Progenitor cell of endocrine pancreas (in vitro differentiated cells): ENCODE data around the gene NFU1. TPM values are rescaled to one million over a fixed set of nuclear protein-coding genes. Genes with fewer than 3 reads are reported as not detected.
"Not testable (repeated sequence)": the region's sequence is repeated elsewhere in the genome, so short reads cannot be mapped to it uniquely, and the experiment has no call there.

ENCODE experiments used
- DNase-seq: peaks from one replicate; pipeline ENCODE4 v3.0.0; 2021; ENCODE audit warnings: low spot score; ENCODE audit not compliant: unreplicated experiment
- H3K27ac Mint-ChIP-seq: 2 replicates; pipeline ENCODE4 v1.8.0; 2021; ENCODE audit warnings: mild to moderate bottlenecking, moderate library complexity, mixed read lengths
- H3K27me3 Mint-ChIP-seq: 2 replicates; pipeline ENCODE4 v1.8.0; 2021; ENCODE audit warnings: mixed read lengths
- H3K36me3 Mint-ChIP-seq: 2 replicates; pipeline ENCODE4 v1.8.0; 2022; ENCODE audit warnings: mixed read lengths; ENCODE audit not compliant: insufficient read depth
- H3K4me1 Mint-ChIP-seq: 2 replicates; pipeline ENCODE4 v1.8.0; 2021; ENCODE audit warnings: low read depth, mixed read lengths
- H3K4me3 Mint-ChIP-seq: 2 replicates; pipeline ENCODE4 v1.8.0; 2021; ENCODE audit warnings: low read depth, mild to moderate bottlenecking, moderate library complexity, mixed read lengths
- H3K9me3 Mint-ChIP-seq: 2 replicates; pipeline ENCODE4 v1.8.0; 2021; ENCODE audit warnings: low read depth, mixed read lengths
- total RNA-seq: library from RNA; stranded (reverse); gene quantifications from 2 replicates; pipeline ENCODE4 v1.2.1, GENCODE V29; 2021
- TF ChIP-seq, protein P1 (sequence below): fragments of 200-600 bp; sonication (generic); IDR thresholded peaks from one replicate; pipeline ENCODE4 v1.5.0; 2021; ENCODE audit warnings: antibody characterized with exemption, mild to moderate bottlenecking; ENCODE audit not compliant: unreplicated experiment

NFU1 gene
- total RNA-seq, 1 donor from 2014 or later: 44.1 TPM

DNA sequence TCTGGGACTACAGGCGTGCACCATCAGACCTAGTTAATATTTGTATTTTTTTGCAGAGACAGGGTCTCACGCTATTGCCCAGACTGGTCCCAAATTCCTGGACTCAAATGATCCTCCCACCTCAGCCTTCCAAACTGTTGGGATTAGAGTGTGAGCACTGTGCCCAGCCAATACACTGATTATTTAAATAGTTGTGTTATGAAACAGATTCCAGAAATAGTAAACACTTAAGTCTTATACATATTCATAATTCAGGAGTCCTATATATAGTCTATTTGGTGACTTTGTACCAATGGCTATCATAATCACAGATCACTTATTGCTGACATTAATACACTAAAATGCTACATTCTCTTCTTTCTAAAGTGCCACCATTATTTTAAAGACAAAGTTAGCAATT lies 12.8 kb downstream of the NFU1 start:
- Mint-ChIP-seq H3K27ac (no peak overlapping the region), H3K4me3 (no peak overlapping the region), H3K36me3 (peaks cover 13% of the 10 kb centered on the region), H3K9me3 (no peaks in the 10 kb centered on the region), H3K4me1 (no peaks in the 10 kb centered on the region), H3K27me3 (no peaks in the 10 kb centered on the region)
- TF ChIP-seq, protein P1, sequence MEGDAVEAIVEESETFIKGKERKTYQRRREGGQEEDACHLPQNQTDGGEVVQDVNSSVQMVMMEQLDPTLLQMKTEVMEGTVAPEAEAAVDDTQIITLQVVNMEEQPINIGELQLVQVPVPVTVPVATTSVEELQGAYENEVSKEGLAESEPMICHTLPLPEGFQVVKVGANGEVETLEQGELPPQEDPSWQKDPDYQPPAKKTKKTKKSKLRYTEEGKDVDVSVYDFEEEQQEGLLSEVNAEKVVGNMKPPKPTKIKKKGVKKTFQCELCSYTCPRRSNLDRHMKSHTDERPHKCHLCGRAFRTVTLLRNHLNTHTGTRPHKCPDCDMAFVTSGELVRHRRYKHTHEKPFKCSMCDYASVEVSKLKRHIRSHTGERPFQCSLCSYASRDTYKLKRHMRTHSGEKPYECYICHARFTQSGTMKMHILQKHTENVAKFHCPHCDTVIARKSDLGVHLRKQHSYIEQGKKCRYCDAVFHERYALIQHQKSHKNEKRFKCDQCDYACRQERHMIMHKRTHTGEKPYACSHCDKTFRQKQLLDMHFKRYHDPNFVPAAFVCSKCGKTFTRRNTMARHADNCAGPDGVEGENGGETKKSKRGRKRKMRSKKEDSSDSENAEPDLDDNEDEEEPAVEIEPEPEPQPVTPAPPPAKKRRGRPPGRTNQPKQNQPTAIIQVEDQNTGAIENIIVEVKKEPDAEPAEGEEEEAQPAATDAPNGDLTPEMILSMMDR: no peak
- DNase-seq: no peak

GRCh38 chr2:69422198-69422597 lies 15.0 kb downstream of the NFU1 start:
- Mint-ChIP-seq H3K27me3 (no peaks in the 10 kb centered on the region), H3K4me1 (no peaks in the 10 kb centered on the region), H3K4me3 (no peak overlapping the region), H3K27ac (no peak overlapping the region), H3K9me3 (no peaks in the 10 kb centered on the region), H3K36me3 (peaks cover 17% of the 10 kb centered on the region)
- TF ChIP-seq, protein P1: no peak
- DNase-seq: no peak

GRCh38 chr2:69419111-69419510 lies 18.1 kb downstream of the NFU1 start:
- H3K4me3 Mint-ChIP-seq, H3K4me1 Mint-ChIP-seq, H3K27ac Mint-ChIP-seq, H3K9me3 Mint-ChIP-seq, DNase-seq, H3K27me3 Mint-ChIP-seq: not testable (repeated sequence)
- peaks cover 25% of the 10 kb centered on the region for H3K36me3 Mint-ChIP-seq

DNA sequence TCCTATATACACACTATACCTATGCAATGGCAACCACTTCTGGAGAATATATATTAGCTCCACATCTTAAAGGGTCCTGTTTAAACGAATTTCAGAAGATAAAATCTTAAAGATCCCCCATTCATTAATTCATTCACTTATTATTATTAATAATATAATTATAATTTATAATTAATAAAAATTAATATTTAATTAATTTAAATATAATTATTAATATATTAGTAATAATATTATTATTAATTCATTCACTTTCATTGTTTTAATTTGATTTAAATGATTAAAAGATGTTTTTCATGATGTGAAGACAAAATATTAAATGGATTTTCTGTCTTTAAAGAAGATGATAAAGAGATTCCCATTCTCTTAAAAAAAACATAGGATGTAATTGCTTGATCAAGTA lies 21.1 kb downstream of the NFU1 start:
- Mint-ChIP-seq H3K4me3 (no peak overlapping the region), H3K4me1 (no peaks in the 10 kb centered on the region), H3K27ac (no peak overlapping the region), H3K36me3 (peaks cover 23% of the 10 kb centered on the region), H3K9me3 (no peaks in the 10 kb centered on the region), H3K27me3 (no peaks in the 10 kb centered on the region)
- DNase-seq: no peak
- TF ChIP-seq, protein P1: no peak

GRCh38 chr2:69411120-69411519 lies 26.1 kb downstream of the NFU1 start:
- no peak overlapping the region for H3K4me3 Mint-ChIP-seq
- peaks cover 22% of the 10 kb centered on the region for H3K36me3 Mint-ChIP-seq
- DNase-seq: no peak
- no peaks in the 10 kb centered on the region for H3K9me3 Mint-ChIP-seq
- no peaks in the 10 kb centered on the region for H3K27me3 Mint-ChIP-seq
- no peaks in the 10 kb centered on the region for H3K4me1 Mint-ChIP-seq
- TF ChIP-seq, protein P1: no peak
- H3K27ac Mint-ChIP-seq: no peak overlapping the region

DNA sequence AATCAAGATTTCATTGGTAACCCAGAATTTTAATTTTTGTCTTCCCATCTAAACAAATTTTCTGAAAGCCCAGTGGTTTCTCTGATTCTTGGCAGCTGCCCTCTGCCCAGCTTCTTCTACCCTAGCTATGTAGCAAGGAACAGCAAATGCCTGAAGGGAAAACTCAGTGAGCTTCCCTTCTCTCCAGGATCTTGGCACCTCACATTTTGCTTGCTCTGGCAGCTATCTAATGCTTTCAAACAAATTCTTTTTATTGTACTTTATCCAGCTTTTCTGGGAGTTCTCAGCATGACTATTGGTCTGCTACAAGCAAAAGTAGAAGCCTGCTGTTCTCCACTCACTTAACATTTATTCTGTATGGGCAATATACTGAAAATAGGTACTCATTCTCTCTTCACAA lies 31.9 kb downstream of the NFU1 start:
- TF ChIP-seq, protein P1: no peak
- H3K36me3 Mint-ChIP-seq: peaks cover 40% of the 10 kb centered on the region

More for the DNA sequence above, 31.9 kb downstream of the NFU1 start:
- no peak overlapping the region for H3K27ac Mint-ChIP-seq
- H3K4me1 Mint-ChIP-seq: no peaks in the 10 kb centered on the region
- H3K4me3 Mint-ChIP-seq: no peak overlapping the region
- peaks cover 9% of the 10 kb centered on the region for H3K9me3 Mint-ChIP-seq
- H3K27me3 Mint-ChIP-seq: no peaks in the 10 kb centered on the region
- no peak for DNase-seq
